GM21390 (cell line): ENCODE measurements around the gene PRKG1.
"Not testable (repeated sequence)": the region's sequence is repeated elsewhere in the genome, so short reads cannot be mapped to it uniquely, and the experiment has no call there.

Source experiments
- ATAC-seq: cut with Tn5 transposase; IDR thresholded peaks from one replicate; pipeline ENCODE4 v1.9.1; 2021; ENCODE audit not compliant: unreplicated experiment

Gene PRKG1

DNA sequence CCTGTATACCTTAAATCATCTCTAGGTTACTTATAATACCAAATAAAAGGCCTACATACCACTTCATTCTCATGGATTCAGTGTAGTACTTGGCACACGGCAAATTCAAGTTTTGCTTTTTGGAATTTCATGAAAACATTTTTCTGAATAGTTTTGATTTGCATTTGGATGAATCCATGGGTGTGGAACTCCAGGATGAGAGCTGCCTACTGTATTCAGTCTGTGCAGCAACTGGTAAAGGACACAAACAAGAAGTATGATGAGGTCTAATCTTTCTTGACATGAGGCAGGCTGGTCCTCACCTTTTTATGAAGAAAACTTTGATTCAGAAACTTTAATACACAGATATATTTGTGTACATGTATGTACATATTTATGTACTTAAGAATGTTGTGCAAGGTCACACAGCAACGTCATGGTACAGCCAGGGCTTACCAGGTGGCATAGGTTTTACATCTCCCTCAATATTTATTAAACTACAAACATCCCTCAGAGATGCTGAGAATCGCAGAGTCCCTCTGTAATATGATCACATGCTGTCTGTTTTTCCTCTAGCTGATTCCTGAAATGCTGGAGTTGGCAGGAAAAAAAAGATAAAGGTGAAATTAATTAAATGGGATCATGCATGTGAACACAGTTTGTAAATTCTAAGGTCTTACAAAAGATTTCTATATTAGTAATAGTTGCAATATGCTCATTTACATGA is 239.6 kb downstream of the PRKG1 start:
- ATAC-seq, result no peak

- ATAC-seq, result no peak
Observed at GRCh38 chr10:51314481-51314880, 240.2 kb downstream of the PRKG1 start.

- no peak for ATAC-seq
Observed at GRCh38 chr10:51318399-51319172, 244.3 kb downstream of the PRKG1 start.

DNA sequence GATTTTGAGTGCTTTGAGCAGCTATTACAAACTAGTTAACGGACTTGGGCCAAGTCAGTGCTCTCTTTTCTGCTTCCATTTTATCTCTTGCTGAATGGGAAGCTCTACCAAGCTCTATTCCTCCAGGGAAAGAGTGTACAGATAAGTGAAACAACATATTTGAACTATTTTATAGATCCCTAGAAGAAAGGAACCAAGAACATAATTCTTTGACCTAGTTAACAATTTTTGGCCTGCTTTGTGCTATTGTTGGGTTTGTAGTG is 244.8 kb downstream of the PRKG1 start:
- ATAC-seq, result no peak

DNA sequence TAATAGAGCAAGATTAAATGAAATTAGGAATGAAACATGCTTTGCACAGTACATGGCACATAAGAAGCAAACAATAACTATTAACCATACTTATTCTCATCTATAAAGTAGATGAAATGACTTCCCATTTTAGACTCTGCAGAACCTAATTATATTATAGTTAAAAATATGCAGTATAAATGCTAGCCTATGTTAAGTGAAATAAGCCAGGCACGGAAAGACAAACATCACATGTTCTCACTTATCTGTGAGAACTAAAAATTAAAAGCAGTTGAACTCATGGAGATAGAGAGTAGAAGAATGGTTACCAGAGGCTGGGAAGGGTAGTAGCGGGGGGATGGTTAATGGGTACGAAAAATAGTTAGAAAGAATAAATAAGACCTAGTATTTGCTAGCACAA is 247.0 kb downstream of the PRKG1 start:
- no peak for ATAC-seq

DNA sequence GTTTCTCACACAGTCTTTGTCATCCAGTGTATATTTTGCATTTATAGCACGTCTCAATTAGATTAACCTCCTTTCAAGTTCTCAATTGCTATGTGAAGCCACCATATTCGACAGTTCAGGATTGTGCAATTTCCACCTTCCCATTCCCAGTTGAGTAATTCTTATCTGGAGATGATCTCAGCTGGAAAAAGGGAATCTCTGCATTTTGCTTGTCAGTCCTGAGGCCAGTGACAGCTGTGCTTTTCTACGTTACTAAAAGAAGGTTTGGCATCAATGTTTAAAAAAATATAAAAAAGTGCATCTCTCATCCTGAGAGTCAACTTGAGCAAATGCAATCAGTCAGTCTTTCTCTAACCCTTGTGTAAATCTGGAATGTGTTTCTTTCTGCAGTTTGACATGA is 247.7 kb downstream of the PRKG1 start:
- ATAC-seq, result no peak

DNA sequence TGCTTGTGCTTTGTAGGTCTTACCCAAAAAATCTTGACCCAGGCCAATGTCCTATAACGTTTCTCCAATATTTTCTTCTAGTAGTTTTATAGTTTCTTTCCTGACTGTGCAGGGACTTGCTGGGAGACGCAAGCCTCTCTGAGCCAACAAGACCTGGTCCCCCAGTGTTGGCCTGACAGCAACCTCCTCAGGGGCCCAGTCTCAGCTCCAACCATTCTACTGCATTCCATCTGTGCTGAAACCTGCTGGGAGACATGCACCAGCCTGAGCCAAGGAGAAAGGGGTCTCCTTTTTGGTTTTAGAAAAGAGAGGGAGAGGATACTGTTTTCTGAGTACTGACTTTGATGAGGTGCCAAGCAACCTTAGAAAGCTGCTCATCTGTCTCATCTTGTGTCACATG is 251.4 kb downstream of the PRKG1 start:
- no peak for ATAC-seq

GRCh38 chr10:51326174-51326573 is 251.9 kb downstream of the PRKG1 start:
- ATAC-seq, result no peak

GRCh38 chr10:51327432-51327831 is 253.1 kb downstream of the PRKG1 start:
- ATAC-seq, result no peak

DNA sequence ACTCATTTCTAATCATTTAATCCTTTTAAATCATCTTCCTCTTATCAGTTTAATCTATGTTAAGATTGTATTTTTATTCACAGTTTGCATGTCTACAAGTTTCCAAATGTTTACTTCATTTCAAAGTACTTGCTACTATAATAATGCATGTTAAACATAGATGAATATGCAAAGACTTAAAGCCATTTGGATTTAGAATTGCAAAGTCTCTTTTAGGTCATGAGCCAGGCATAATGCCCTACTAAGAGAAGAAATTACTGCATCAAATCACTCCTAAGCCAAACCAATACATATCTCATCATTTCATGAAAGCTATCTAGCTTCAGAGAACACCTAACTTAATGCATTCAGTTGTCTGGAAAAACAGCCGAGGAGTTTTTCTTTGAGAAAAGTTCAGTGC is 266.1 kb downstream of the PRKG1 start:
- no peak for ATAC-seq

GRCh38 chr10:51340845-51341610 is 266.7 kb downstream of the PRKG1 start:
- ATAC-seq, result no peak

DNA sequence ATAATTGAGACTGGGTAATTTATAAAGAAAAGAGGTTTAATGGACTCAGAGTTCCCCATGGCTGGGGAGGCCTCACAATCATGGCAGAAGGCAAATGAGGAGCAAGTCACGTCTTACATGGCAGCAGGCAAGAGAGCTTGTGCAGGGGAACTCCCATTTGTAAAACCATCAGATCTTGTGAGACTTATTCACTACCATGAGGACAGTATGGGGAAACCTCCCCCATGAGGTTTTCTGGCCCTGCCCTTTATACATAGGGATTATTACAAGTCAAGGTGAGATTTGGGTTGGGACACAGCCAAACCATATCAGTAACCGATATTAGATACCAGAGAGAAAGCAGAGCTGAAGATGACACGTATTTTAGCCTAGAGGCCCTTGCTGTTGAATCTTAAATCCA is 267.5 kb downstream of the PRKG1 start:
- ATAC-seq, result not testable (repeated sequence)

DNA sequence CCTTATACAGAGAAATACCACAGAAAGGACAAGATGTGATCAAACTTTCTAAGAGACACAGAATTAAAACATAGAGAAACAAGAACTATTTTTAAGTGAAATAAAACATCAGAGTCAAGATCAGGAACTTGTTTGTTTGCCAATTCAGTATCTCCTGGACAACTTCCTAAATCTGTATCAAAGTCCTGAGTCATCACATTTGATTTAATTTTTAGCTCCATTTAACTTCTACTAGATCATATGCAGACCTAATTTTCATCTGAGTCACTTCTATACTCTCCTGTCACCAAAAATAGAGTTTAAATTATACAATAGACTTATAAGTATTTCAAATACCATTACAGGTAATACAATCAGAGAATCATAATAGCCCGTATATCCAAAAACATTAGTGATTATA is 268.1 kb downstream of the PRKG1 start:
- ATAC-seq, result no peak

DNA sequence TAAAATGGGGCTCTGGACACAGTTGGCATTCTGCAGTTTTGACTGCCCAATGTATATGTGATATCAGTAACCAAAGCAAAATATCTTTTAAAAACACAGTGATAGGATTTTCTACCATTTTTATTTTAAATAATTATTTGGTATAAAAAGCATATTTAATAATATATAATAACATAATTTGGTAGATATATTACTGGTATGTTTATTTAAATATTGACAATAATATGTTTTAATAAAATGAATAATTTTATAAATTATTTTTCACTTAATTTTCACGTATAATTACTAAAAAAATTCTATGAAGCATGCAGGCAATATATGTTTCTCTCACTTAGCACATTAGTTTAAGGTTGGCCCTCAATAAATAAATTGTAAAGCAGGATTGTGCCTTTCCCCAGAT is 269.1 kb downstream of the PRKG1 start:
- ATAC-seq, result no peak

DNA sequence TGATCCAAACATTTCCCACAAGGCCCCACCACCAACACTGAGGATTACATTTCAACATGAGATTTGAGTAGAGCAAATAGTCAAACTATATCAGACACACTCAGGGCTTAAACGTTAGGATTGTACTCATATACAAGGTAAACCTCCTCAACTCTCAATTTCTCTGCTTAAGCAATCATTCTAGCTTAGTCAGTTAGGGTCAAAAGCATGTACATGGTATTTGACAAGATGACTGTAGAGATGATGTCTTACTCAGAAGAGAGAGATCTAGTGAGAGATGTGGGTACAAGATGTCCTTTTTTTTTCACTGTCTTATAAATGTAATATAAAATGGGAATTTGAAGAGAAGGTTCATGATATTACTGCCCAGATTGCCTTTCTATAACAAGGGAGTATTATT is 270.1 kb downstream of the PRKG1 start:
- no peak for ATAC-seq

DNA sequence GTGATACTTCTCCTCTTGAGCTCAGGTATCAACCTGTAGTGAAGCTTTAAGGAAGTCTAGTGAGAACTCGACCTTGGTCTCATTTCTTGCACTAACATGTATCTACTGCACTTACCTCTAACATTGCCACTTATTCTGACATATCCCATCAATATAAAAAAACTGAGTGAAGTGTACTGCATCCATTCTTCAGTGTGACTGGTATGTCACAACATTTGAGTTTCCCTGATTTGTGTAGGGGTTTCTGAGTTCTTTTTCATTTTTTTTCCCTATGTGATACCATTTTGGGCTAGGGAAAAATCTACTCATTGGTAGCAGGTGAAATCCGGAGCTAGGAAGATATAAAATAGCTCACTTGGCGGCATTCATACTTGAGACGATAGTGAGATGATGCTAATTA is 274.3 kb downstream of the PRKG1 start:
- no peak for ATAC-seq

DNA sequence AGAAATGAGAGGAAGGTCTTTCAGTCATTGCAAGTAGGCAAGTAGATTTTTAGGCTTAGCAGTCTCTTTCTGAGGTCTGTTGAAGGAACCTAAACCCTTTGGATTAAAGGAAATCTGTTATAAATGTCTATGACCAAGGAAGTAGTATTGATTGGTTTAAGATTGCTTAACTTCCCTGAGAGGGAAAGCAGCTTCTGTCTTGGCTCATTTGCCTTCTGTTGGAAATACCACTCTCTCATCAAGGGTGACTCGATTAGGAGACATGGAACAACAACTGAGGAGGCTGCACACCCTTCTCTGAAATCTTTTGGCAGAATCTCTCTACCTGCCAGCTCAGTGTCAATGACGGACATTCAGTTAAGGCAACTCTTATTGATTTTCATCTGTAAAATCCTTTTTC is 282.9 kb downstream of the PRKG1 start:
- no peak for ATAC-seq

GRCh38 chr10:51358227-51358626 is 283.9 kb downstream of the PRKG1 start:
- no peak for ATAC-seq

DNA sequence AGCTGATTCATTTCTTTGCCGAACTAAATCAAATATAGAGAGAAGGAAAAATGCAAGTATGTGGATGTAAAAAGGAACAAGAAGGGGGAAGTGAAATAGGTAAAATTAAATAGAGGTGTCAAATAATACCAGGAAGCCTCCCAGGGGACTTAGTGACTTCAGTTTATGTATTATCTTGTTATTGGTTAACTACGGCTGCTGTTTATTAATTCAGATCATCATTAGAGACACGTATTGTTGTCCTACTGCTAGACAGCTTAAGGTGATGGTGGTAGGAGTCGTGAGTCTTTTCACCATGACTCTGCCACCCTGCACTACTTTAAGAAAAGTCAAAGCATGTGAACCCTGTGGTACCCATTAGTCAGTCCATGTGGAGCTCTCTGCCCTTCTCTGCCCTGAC is 289.1 kb downstream of the PRKG1 start:
- no peak for ATAC-seq

DNA sequence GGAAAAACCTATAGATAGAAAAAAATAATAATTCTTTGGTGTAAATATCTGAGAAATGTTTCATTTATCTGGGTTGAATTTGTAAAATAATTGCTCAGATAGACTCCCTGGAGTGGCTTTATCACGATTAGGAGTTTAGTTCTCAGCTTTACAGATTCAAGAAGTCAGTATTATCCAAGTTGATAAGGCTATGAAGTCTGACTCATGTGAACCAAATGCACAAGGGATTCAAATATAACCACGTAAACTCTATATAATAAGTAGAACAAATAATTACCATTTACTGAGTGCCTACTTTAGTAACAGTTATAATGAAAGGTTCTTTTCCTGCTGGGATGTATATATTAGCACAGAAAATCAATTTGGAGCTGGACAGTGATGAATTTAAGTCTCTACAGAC is 290.4 kb downstream of the PRKG1 start:
- ATAC-seq, result no peak

DNA sequence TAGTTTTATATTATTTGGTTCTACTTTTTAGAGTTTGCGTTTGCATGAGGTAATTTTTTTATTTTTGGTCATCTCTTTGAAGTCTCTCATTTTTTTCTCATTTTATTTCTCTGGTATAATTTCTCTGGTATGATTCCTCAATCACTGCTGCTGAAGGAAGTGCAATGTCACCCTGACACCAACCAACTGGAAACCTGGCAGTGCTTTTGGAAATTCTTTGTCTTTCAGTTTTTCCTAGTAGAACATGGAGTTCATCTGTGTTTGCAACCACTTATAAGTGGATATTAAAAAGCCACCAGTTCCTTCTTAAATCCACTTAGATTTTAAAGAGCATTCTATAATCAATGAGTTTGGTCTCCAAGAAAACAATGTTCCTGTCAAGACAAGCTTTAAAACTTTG is 291.8 kb downstream of the PRKG1 start:
- ATAC-seq, result no peak

- ATAC-seq, result no peak
Observed at GRCh38 chr10:51367127-51367526, 292.8 kb downstream of the PRKG1 start.
